SK-N-SH (cell line): ENCODE results near the gene CD46. TPM values are rescaled to one million over a fixed set of nuclear protein-coding genes. Genes with fewer than 3 reads are reported as not detected.
A peak's percentile ranks its signal among the peaks of the same experiment; 100 is the strongest.

Experiments
- CTCF ChIA-PET: fragments of 300-600, 350-600 bp; formaldehyde crosslinking; extraction: SDS; loops from one replicate; lab custom pipeline; 2021; lab: Yijun Ruan, JAX
- POLR2A ChIA-PET: fragments of 350-600 bp; sonication (Branson Sonifier 250); formaldehyde crosslinking; extraction: SDS; loops from one replicate; lab custom pipeline; 2020; ENCODE audit warnings: antibody characterized with exemption, inconsistent platforms; lab: Yijun Ruan, JAX
- DNase-seq: peaks from one replicate; pipeline ENCODE4 v3.0.0; 2012
- H2AFZ ChIP-seq: fragments of 200-600 bp; sonication (generic); 2 replicates; pipeline ENCODE4 v1.8.1; 2016; ENCODE audit warnings: antibody characterized with exemption, mild to moderate bottlenecking, low read depth
- H3F3A ChIP-seq: fragments of 200-600 bp; sonication (generic); replicated peaks from 2 replicates; pipeline ENCODE3; 2016; ENCODE audit warnings: antibody characterized with exemption, mild to moderate bottlenecking; ENCODE audit not compliant: insufficient read depth
- H3K27ac ChIP-seq, 2 experiments: fragments of 200-500 bp in 1 of 2; fragments of 200-600 bp in 1 of 2; sonication (Bioruptor generic) in 1 of 2; sonication (generic), shearing (Covaris generic) in 1 of 2; 2 replicates each; pipeline versions ENCODE4 v1.5.1 to v1.6.1; 2014 to 2016; ENCODE audit warnings: low read depth in 2 of 2, inconsistent platforms in 1 of 2, low read length in 1 of 2, mild to moderate bottlenecking in 1 of 2, mixed read lengths in 1 of 2
- H3K27me3 ChIP-seq: fragments of 200-600 bp; sonication (generic), shearing (Covaris generic); 2 replicates; pipeline ENCODE4 v1.6.1; 2016; ENCODE audit warnings: mixed run types; ENCODE audit not compliant: insufficient read depth
- H3K36me3 ChIP-seq, 2 experiments: fragments of 200-500 bp in 1 of 2; fragments of 200-600 bp in 1 of 2; sonication (Bioruptor generic) in 1 of 2; sonication (generic) in 1 of 2; replicated peaks in 1 of 2; 2 replicates each; pipeline versions ENCODE3 to v1.5.1; 2014 to 2016; ENCODE audit warnings: low read length in 1 of 2, mild to moderate bottlenecking in 1 of 2; ENCODE audit not compliant: insufficient read depth in 2 of 2, control insufficient read depth in 1 of 2
- H3K4me1 ChIP-seq, 2 experiments: fragments of 200-500 bp in 1 of 2; fragments of 200-600 bp in 1 of 2; sonication (Bioruptor generic) in 1 of 2; sonication (generic), shearing (Covaris generic) in 1 of 2; 2 replicates each; pipeline versions ENCODE4 v1.5.1 to v1.6.1; 2014 to 2016; ENCODE audit warnings: low read depth in 1 of 2, low read length in 1 of 2, mixed run types in 1 of 2; ENCODE audit not compliant: insufficient read depth in 2 of 2, control insufficient read depth in 1 of 2
- H3K4me2 ChIP-seq: fragments of 200-600 bp; sonication (generic), shearing (Covaris generic); 2 replicates; pipeline ENCODE4 v1.6.1; 2017; ENCODE audit warnings: mixed run types
- H3K4me3 ChIP-seq, 2 experiments: fragments of 200-500 bp in 1 of 2; fragments of 200-600 bp in 1 of 2; sonication (Bioruptor generic) in 1 of 2; sonication (generic), shearing (Covaris generic) in 1 of 2; 2 replicates each; pipeline versions ENCODE4 v1.5.1 to v1.8.1; 2014 to 2016; ENCODE audit warnings: low read depth in 2 of 2, inconsistent platforms in 1 of 2, low read length in 1 of 2, mild to moderate bottlenecking in 1 of 2, mixed read lengths in 1 of 2, moderate library complexity in 1 of 2
- H3K79me2 ChIP-seq: fragments of 200-600 bp; sonication (generic); 2 replicates; pipeline ENCODE4 v1.8.1; 2017; ENCODE audit warnings: mild to moderate bottlenecking; ENCODE audit not compliant: insufficient read depth
- H3K9ac ChIP-seq: fragments of 200-600 bp; sonication (generic); 2 replicates; pipeline ENCODE4 v1.6.1; 2017; ENCODE audit warnings: mixed run types
- H3K9me2 ChIP-seq: fragments of 200-600 bp; sonication (generic); 2 replicates; pipeline ENCODE4 v1.6.1; 2017; ENCODE audit warnings: mixed run types
- H3K9me3 ChIP-seq: fragments of 200-600 bp; sonication (generic); 2 replicates; pipeline ENCODE4 v1.6.1; 2017; ENCODE audit warnings: mixed run types, mild to moderate bottlenecking, moderate library complexity
- H4K20me1 ChIP-seq: fragments of 200-600 bp; sonication (generic); 2 replicates; pipeline ENCODE4 v1.6.1; 2017; ENCODE audit warnings: mild to moderate bottlenecking, mixed run types; ENCODE audit not compliant: insufficient read depth
- CHD2 ChIP-seq: fragments of 150-350 bp; IDR thresholded peaks from 2 replicates; pipeline ENCODE4 v1.6.1; 2018; ENCODE audit warnings: low read length; ENCODE audit not compliant: partially characterized antibody
- ELF1 ChIP-seq: IDR thresholded peaks from 2 replicates; pipeline ENCODE4 v1.4.0; 2012
- EZH2phosphoT487 ChIP-seq: fragments of 200-600 bp; sonication (generic); IDR thresholded peaks from 2 replicates; pipeline ENCODE4 v1.6.1; 2017; ENCODE audit warnings: low read depth, mixed run types, mild to moderate bottlenecking, antibody characterized with exemption, moderate library complexity, borderline replicate concordance
- FOXJ3 ChIP-seq: sonication (generic); formaldehyde crosslinking; IDR thresholded peaks from 2 replicates; pipeline ENCODE4 v1.5.1; 2020; ENCODE audit warnings: mild to moderate bottlenecking, missing genetic modification reagents
- GABPA ChIP-seq: IDR thresholded peaks from 2 replicates; pipeline ENCODE4 v1.4.0; 2012; ENCODE audit warnings: low read depth, mild to moderate bottlenecking
- GATA2 ChIP-seq: sonication (generic); formaldehyde crosslinking; IDR thresholded peaks from 2 replicates; pipeline ENCODE4 v1.5.0; 2020; ENCODE audit warnings: mild to moderate bottlenecking, missing genetic modification reagents
- MXI1 ChIP-seq: IDR thresholded peaks from 2 replicates; pipeline ENCODE4 v1.6.1; 2012; ENCODE audit warnings: mild to moderate bottlenecking, low read depth, low read length, improper control_type of control experiment
- NFIC ChIP-seq: IDR thresholded peaks from 2 replicates; pipeline ENCODE4 v1.4.0; 2012; ENCODE audit warnings: borderline replicate concordance
- NRF1 ChIP-seq: IDR thresholded peaks from 2 replicates; pipeline ENCODE4 v1.6.1; 2012; ENCODE audit warnings: low read depth, mild to moderate bottlenecking, low read length
- POLR2AphosphoS5 ChIP-seq: IDR thresholded peaks from 2 replicates; pipeline ENCODE4 v1.6.1; 2012; ENCODE audit warnings: low read depth, low read length
- RAD21 ChIP-seq: IDR thresholded peaks from 2 replicates; pipeline ENCODE4 v1.6.1; 2012; ENCODE audit warnings: mild to moderate bottlenecking, low read length
- TAF1 ChIP-seq: IDR thresholded peaks from 2 replicates; pipeline ENCODE4 v1.6.1; 2012; ENCODE audit warnings: low read depth, mild to moderate bottlenecking, low read length, moderate library complexity, borderline replicate concordance
- TEAD4 ChIP-seq: IDR thresholded peaks from 2 replicates; pipeline ENCODE4 v1.4.0; 2012; ENCODE audit warnings: mild to moderate bottlenecking, borderline replicate concordance; ENCODE audit not compliant: insufficient read depth
- WGBS: methylation state at CpG from one replicate; pipeline ENCODE4 v1.1.6; 2017; ENCODE audit warnings: low lambda C conversion rate; 5-methylcytosine and 5-hydroxymethylcytosine counted together
- polyA plus RNA-seq, 3 experiments: library from polyadenylated mRNA; depleted of rRNA; stranded (reverse); fragments of >200 nt; gene quantifications; 2 replicates each; pipeline ENCODE4 v1.2.3, GENCODE V29; 2012
- TF ChIP-seq, protein P1 (sequence below): IDR thresholded peaks from 2 replicates; pipeline ENCODE4 v1.4.0; 2012; ENCODE audit warnings: low read depth
- TF ChIP-seq, protein P2 (sequence below): IDR thresholded peaks from 2 replicates; pipeline ENCODE4 v1.4.0; 2012; ENCODE audit warnings: low read depth, borderline replicate concordance
- TF ChIP-seq, protein P3 (sequence below): fragments of 150-350 bp; IDR thresholded peaks from 2 replicates; pipeline ENCODE4 v1.6.1; 2016; ENCODE audit warnings: mild to moderate bottlenecking, low read depth, low read length
- TF ChIP-seq, protein P4 (sequence below): IDR thresholded peaks from 2 replicates; pipeline ENCODE4 v1.4.0; 2012; ENCODE audit warnings: low read depth, borderline replicate concordance

Gene CD46
- polyA plus RNA-seq, 1 of the 3 experiments (the other 2 are of a cell fraction): 56.0 TPM

DNA sequence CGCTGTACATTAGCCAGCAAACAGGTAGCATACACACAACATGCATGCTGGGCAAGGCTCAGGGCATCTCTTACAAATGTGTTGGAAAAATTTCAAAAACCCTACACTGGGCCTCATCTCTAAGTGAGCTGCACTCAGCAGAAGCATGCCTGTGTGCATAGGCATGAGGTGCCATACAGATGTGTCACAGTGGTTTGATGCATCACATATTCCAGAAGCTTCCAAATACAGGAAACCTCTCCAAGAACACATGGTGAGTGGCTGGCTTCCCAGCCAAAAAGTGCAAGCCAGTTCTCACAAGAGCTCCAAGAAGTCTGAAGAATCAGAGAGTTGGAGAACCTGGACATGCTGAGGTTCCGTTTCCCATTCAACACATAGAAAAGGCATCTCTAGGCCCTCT lies 58.3 kb downstream of the CD46 start:
- Histone ChIP-seq H3F3A (no peaks in the 10 kb centered on the region), H3K79me2 (no peaks in the 10 kb centered on the region), H2AFZ (no peak overlapping the region), H3K9ac (no peak overlapping the region), H3K9me3 (no peaks in the 10 kb centered on the region), H3K4me1 (peaks cover 0 to 7% of the 10 kb centered on the region in 2 experiments; a peak in 2 of 4 replicates), H3K4me3 (no peak overlapping the region), H3K27ac (no peak overlapping the region), H3K27me3 (no peaks in the 10 kb centered on the region), H3K4me2 (no peak overlapping the region), H4K20me1 (no peaks in the 10 kb centered on the region), H3K36me3 (peaks cover 0 to 20% of the 10 kb centered on the region in 2 experiments), H3K9me2 (no peaks in the 10 kb centered on the region)
- ChIA-PET POLR2A (no interaction called here), CTCF (interaction anchor here (2.0 to 2.7 kb wide), 4 partner anchors 11 to 13 kb away, joined by 5 to 19 read pairs (median 8); no protein-coding TSS in a partner anchor)
- TF ChIP-seq, protein P1, sequence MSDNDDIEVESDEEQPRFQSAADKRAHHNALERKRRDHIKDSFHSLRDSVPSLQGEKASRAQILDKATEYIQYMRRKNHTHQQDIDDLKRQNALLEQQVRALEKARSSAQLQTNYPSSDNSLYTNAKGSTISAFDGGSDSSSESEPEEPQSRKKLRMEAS: peak; percentile 51
- no peak for TF ChIP-seq FOXJ3 (CRISPR knock-in tag)
- no peak for DNase-seq
- WGBS: 100% methylated on average over 2 of the region's 2 CpGs

DNA sequence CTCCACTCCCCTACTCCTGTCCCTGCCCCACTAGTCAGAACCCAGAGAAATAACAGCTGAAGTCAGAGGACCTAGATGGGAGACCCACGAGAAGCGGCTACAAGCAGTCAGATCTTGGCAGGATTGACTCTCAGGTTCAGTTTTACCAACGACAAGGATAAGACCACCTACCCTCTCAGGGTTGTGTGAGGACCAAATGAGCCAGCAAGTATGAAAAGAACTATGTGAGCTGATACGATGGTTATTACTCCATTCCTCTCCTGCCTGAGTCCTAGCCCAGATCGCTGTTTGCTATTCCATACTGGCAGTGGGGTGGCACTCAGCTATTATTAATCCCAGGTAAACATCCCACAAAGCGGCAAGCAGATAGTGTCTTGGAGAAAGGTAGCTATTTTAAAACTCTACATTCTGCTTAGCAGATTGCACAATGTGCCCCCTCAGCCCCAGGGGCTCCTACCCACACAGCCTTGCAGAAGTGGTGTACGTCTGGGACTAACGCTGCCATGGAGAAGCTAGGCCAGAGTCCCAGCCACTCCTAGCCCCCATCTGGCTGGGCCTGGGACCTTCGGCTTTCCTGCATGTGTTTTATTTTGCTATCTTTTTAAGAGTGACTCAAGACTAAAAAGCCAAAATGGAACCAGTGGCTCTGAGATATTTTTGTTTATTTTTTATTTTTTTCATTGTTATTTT lies 58.9 kb downstream of the CD46 start:
- ChIA-PET CTCF (interaction anchor here (0.7 to 2.7 kb wide), 8 partner anchors 11 to 109 kb away, joined by 3 to 19 read pairs (median 4); no protein-coding TSS in a partner anchor), POLR2A (interaction anchor here (1.5 kb wide), 1 partner anchor 152 kb away, joined by 3 read pairs; no protein-coding TSS in a partner anchor)
- TF ChIP-seq NFIC: no peak
- TF ChIP-seq CHD2: no peak
- TF ChIP-seq NRF1: no peak
- no peak for TF ChIP-seq ELF1
- TF ChIP-seq EZH2phosphoT487: no peak
- TF ChIP-seq, protein P2, sequence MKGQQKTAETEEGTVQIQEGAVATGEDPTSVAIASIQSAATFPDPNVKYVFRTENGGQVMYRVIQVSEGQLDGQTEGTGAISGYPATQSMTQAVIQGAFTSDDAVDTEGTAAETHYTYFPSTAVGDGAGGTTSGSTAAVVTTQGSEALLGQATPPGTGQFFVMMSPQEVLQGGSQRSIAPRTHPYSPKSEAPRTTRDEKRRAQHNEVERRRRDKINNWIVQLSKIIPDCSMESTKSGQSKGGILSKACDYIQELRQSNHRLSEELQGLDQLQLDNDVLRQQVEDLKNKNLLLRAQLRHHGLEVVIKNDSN: no peak
- no peak for TF ChIP-seq GATA2 (CRISPR knock-in tag)
- Histone ChIP-seq H3K4me2 (no peak overlapping the region), H2AFZ (no peak overlapping the region), H3K27ac (no peak overlapping the region), H3F3A (no peaks in the 10 kb centered on the region), H3K27me3 (no peaks in the 10 kb centered on the region), H3K4me3 (no peak overlapping the region), H3K79me2 (no peaks in the 10 kb centered on the region), H3K9me3 (no peaks in the 10 kb centered on the region), H4K20me1 (no peaks in the 10 kb centered on the region), H3K9ac (no peak overlapping the region), H3K4me1 (peaks cover 0 to 7% of the 10 kb centered on the region in 2 experiments; a peak in 2 of 4 replicates), H3K9me2 (no peaks in the 10 kb centered on the region), H3K36me3 (peaks cover 0 to 20% of the 10 kb centered on the region in 2 experiments)
- no peak for DNase-seq
- WGBS: 93% methylated on average over 9 of the region's 9 CpGs

DNA sequence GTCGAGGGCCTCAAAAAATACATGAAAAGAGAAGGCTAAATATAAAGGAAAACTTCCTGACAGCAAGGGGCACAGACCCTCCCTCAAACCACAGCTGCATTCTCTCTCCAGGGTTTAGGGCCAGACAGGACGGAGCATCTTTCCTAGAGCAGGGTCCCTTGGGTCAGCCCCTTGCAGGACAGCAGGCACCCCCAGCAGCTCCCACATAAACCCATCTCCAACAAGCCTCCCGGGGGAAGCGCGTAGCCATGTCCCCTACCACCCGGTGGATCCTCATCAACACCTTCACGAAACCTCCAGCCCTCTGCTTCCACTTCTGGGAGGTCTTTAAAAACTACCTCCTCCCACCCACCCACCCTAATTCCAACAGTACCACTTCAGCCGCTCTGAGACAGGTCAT lies 59.5 kb downstream of the CD46 start:
- Histone ChIP-seq H3K4me2 (no peak overlapping the region), H3F3A (no peaks in the 10 kb centered on the region), H3K36me3 (peaks cover 0 to 20% of the 10 kb centered on the region in 2 experiments), H3K27ac (no peak overlapping the region), H3K4me3 (no peak overlapping the region), H3K27me3 (no peaks in the 10 kb centered on the region), H3K9me2 (no peaks in the 10 kb centered on the region), H3K9me3 (no peaks in the 10 kb centered on the region), H3K4me1 (peaks cover 0 to 1% of the 10 kb centered on the region in 2 experiments; a peak in 2 of 4 replicates), H3K79me2 (no peaks in the 10 kb centered on the region), H4K20me1 (no peaks in the 10 kb centered on the region), H2AFZ (no peak overlapping the region), H3K9ac (no peak overlapping the region)
- WGBS: 92% methylated on average over 8 of the region's 8 CpGs
- DNase-seq: no peak
- ChIA-PET CTCF (interaction anchor here (0.6 to 2.7 kb wide), 12 partner anchors 9 to 152 kb away, joined by 3 to 19 read pairs (median 4); no protein-coding TSS in a partner anchor), POLR2A (interaction anchor here (1.5 kb wide), 1 partner anchor 152 kb away, joined by 3 read pairs; no protein-coding TSS in a partner anchor)
- TF ChIP-seq POLR2AphosphoS5 (no peak), GABPA (no peak), TEAD4 (no peak), GATA2 (CRISPR knock-in tag) (no peak), EZH2phosphoT487 (no peak), MXI1 (no peak), FOXJ3 (CRISPR knock-in tag) (no peak), RAD21 (no peak), TAF1 (no peak)
- TF ChIP-seq, protein P3, sequence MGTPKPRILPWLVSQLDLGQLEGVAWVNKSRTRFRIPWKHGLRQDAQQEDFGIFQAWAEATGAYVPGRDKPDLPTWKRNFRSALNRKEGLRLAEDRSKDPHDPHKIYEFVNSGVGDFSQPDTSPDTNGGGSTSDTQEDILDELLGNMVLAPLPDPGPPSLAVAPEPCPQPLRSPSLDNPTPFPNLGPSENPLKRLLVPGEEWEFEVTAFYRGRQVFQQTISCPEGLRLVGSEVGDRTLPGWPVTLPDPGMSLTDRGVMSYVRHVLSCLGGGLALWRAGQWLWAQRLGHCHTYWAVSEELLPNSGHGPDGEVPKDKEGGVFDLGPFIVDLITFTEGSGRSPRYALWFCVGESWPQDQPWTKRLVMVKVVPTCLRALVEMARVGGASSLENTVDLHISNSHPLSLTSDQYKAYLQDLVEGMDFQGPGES: no peak
- TF ChIP-seq, protein P4, sequence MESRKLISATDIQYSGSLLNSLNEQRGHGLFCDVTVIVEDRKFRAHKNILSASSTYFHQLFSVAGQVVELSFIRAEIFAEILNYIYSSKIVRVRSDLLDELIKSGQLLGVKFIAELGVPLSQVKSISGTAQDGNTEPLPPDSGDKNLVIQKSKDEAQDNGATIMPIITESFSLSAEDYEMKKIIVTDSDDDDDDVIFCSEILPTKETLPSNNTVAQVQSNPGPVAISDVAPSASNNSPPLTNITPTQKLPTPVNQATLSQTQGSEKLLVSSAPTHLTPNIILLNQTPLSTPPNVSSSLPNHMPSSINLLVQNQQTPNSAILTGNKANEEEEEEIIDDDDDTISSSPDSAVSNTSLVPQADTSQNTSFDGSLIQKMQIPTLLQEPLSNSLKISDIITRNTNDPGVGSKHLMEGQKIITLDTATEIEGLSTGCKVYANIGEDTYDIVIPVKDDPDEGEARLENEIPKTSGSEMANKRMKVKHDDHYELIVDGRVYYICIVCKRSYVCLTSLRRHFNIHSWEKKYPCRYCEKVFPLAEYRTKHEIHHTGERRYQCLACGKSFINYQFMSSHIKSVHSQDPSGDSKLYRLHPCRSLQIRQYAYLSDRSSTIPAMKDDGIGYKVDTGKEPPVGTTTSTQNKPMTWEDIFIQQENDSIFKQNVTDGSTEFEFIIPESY: no peak
